Measurements from ENCODE around the gene CCDC142.

Gene CCDC142

GRCh38 chr2:74513605-74514367, 31.0 kb upstream of the CCDC142 start:
- no peak for DNase-seq

- DNase-seq = no peak
These were observed 30.2 kb upstream of the CCDC142 start for GRCh38 chr2:74512744-74513604.

GRCh38 chr2:74511104-74511989, 28.5 kb upstream of the CCDC142 start:
- no peak for DNase-seq

GRCh38 chr2:74510272-74510671, 27.5 kb upstream of the CCDC142 start:
- DNase-seq = no peak

- peak in 1 of 2 experiments; percentile 39 for DNase-seq
These were observed 25.2 kb upstream of the CCDC142 start for GRCh38 chr2:74507926-74508520.

GRCh38 chr2:74507145-74507925, 24.5 kb upstream of the CCDC142 start, which contains the start of gene PCGF1:
Gene PCGF1 (minus strand): TSS chr2:74507695. CDS start chr2:74507668, 27 bp downstream.
- peak; percentile 96 to 97 for DNase-seq

- no peak for DNase-seq
These were observed 22.8 kb upstream of the CCDC142 start for GRCh38 chr2:74505448-74506246.

GRCh38 chr2:74504591-74504990, 21.8 kb upstream of the CCDC142 start:
- DNase-seq = no peak

- no peak for DNase-seq
These were observed 21.0 kb upstream of the CCDC142 start for GRCh38 chr2:74503506-74504475.

- DNase-seq = no peak
These were observed 20.1 kb upstream of the CCDC142 start for GRCh38 chr2:74502720-74503505.

GRCh38 chr2:74502147-74502719, 19.4 kb upstream of the CCDC142 start:
- no peak for DNase-seq

GRCh38 chr2:74501335-74502071, 18.7 kb upstream of the CCDC142 start:
- no peak for DNase-seq

- DNase-seq = no peak
These were observed 17.8 kb upstream of the CCDC142 start for GRCh38 chr2:74500578-74500946.

- no peak for DNase-seq
These were observed 17.3 kb upstream of the CCDC142 start for GRCh38 chr2:74499940-74500577.

GRCh38 chr2:74499267-74499939, 16.6 kb upstream of the CCDC142 start, which contains the start of gene LBX2:
Gene LBX2 (minus strand): TSS chr2:74499603. CDS start chr2:74499537, 66 bp downstream.
- DNase-seq = no peak

Data from SHP77 (cell line).